A549 (cell line): ENCODE data around the gene ADGRL2. TPM values are rescaled to one million over a fixed set of nuclear protein-coding genes. Genes with fewer than 3 reads are reported as not detected.
A peak's percentile ranks its signal among the peaks of the same experiment; 100 is the strongest.

Experiments used
- ATAC-seq, 2 experiments: fragments of 200-7000 bp in 1 of 2; fragments of >200 bp in 1 of 2; cut with Nextera tagmentation in 1 of 2; cut with Tn5 transposase in 1 of 2; 3 replicates each; pipeline versions ENCODE4 v1.8.0 to v1.9.1; 2018 to 2020; ENCODE audit warnings: mild to moderate bottlenecking in 1 of 2, moderate library complexity in 1 of 2
- CTCF ChIA-PET: fragments of 300-600 bp; sonication (Branson Sonifier 250); formaldehyde crosslinking; extraction: SDS; loops from one replicate; lab custom pipeline; 2021; ENCODE audit warnings: antibody characterized with exemption, inconsistent platforms; lab: Yijun Ruan, JAX
- POLR2A ChIA-PET: fragments of 350-600 bp; formaldehyde crosslinking; extraction: SDS; loops from one replicate; lab custom pipeline; 2021; ENCODE audit warnings: antibody characterized with exemption, inconsistent platforms; lab: Yijun Ruan, JAX
- DNase-seq, 2 experiments: peaks; one replicate each; pipeline versions ENCODE4 v3.0.0 to v3.0.0-alpha.2; 2011 to 2016; ENCODE audit warnings: low read depth in 1 of 2, low spot score in 1 of 2
- FAIRE-seq: peaks from 2 replicates; lab custom pipeline; 2011; peaks lifted over from hg19 to GRCh38; lab: Jason Lieb, UNC
- H3K27ac ChIP-seq, 2 experiments: fragments of >200 bp; sonication (Bioruptor Twin); formaldehyde crosslinking; 3 replicates each; pipeline ENCODE4 v1.5.1; 2016 to 2017
- H3K4me1 ChIP-seq: fragments of >200 bp; sonication (Bioruptor Twin); formaldehyde crosslinking; 3 replicates; pipeline ENCODE4 v1.6.1; 2016
- H3K4me2 ChIP-seq: fragments of >200 bp; sonication (Bioruptor Twin); formaldehyde crosslinking; 3 replicates; pipeline ENCODE4 v1.6.1; 2016
- H3K4me3 ChIP-seq: fragments of >200 bp; sonication (Bioruptor Twin); formaldehyde crosslinking; 3 replicates; pipeline ENCODE4 v1.5.1; 2016
- H3K9me3 ChIP-seq: fragments of >200 bp; sonication (Bioruptor Twin); formaldehyde crosslinking; 3 replicates; pipeline ENCODE4 v1.6.1; 2016
- BHLHE40 ChIP-seq: IDR thresholded peaks from 2 replicates; pipeline ENCODE4 v1.6.1; 2012; ENCODE audit warnings: low read depth, low read length, inconsistent platforms
- CHD2 ChIP-seq: fragments of 150-350 bp; IDR thresholded peaks from 2 replicates; pipeline ENCODE4 v1.6.1; 2014; ENCODE audit warnings: low read length; ENCODE audit not compliant: partially characterized antibody
- CHD4 ChIP-seq: fragments of 200-600 bp; sonication (generic); IDR thresholded peaks from 2 replicates; pipeline ENCODE4 v1.6.1; 2016; ENCODE audit warnings: antibody characterized with exemption, mild to moderate bottlenecking, borderline replicate concordance
- E2F6 ChIP-seq: IDR thresholded peaks from 2 replicates; pipeline ENCODE4 v1.6.1; 2012; ENCODE audit warnings: low read depth, borderline replicate concordance
- EHF ChIP-seq: fragments of 250-450 bp; sonication (Bioruptor Pico); IDR thresholded peaks from 2 replicates; pipeline ENCODE4 v1.5.0; 2020; ENCODE audit warnings: mild to moderate bottlenecking
- EHMT2 ChIP-seq: fragments of 200-600 bp; sonication (generic); IDR thresholded peaks from 2 replicates; pipeline ENCODE4 v1.6.1; 2016; ENCODE audit warnings: antibody characterized with exemption, low read depth, mild to moderate bottlenecking, moderate library complexity
- ELK1 ChIP-seq: fragments of 150-350 bp; IDR thresholded peaks from 2 replicates; pipeline ENCODE4 v1.6.1; 2014; ENCODE audit warnings: low read depth, mild to moderate bottlenecking, low read length
- ESRRA ChIP-seq: fragments of 150-350 bp; IDR thresholded peaks from 2 replicates; pipeline ENCODE4 v1.6.1; 2014; ENCODE audit warnings: mild to moderate bottlenecking, low read length, borderline replicate concordance
- FOSB ChIP-seq: fragments of 250-450 bp; sonication (Bioruptor Pico); IDR thresholded peaks from 2 replicates; pipeline ENCODE4 v1.5.0; 2020; ENCODE audit warnings: mild to moderate bottlenecking, moderate library complexity
- HEYL ChIP-seq: fragments of 250-450 bp; sonication (Bioruptor Pico); IDR thresholded peaks from 2 replicates; pipeline ENCODE4 v1.8.0; 2021; ENCODE audit warnings: mild to moderate bottlenecking, moderate library complexity
- HOXB5 ChIP-seq: fragments of 250-450 bp; sonication (Bioruptor Pico); IDR thresholded peaks from 2 replicates; pipeline ENCODE4 v1.5.0; 2020; ENCODE audit warnings: mild to moderate bottlenecking, moderate library complexity
- JUNB ChIP-seq: fragments of >200 bp; sonication (Bioruptor Twin); formaldehyde crosslinking; IDR thresholded peaks from 2 replicates; pipeline ENCODE4 v1.6.1; 2016
- KDM1A ChIP-seq: fragments of 200-600 bp; sonication (generic); IDR thresholded peaks from 2 replicates; pipeline ENCODE4 v1.6.1; 2016; ENCODE audit warnings: low read depth, mild to moderate bottlenecking
- KDM5A ChIP-seq: fragments of 200-600 bp; sonication (generic); IDR thresholded peaks from 2 replicates; pipeline ENCODE4 v1.6.1; 2016; ENCODE audit warnings: antibody characterized with exemption, mild to moderate bottlenecking
- MAFK ChIP-seq: fragments of 450-650 bp; IDR thresholded peaks from 2 replicates; pipeline ENCODE4 v1.6.1; 2014; ENCODE audit not compliant: partially characterized antibody
- MAZ ChIP-seq: fragments of 150-350 bp; IDR thresholded peaks from 2 replicates; pipeline ENCODE4 v1.6.1; 2014; ENCODE audit warnings: antibody characterized with exemption, low read depth, low read length, borderline replicate concordance
- MYC ChIP-seq: IDR thresholded peaks from 2 replicates; pipeline ENCODE4 v1.6.1; 2012; ENCODE audit warnings: mild to moderate bottlenecking, inconsistent platforms, low read length, improper control_type of control experiment, borderline replicate concordance
- NFE2L2 ChIP-seq: fragments of 150-350 bp; conservative IDR thresholded peaks from 2 replicates; pipeline ENCODE4 v1.6.1; 2014; ENCODE audit warnings: low read length
- PBX3 ChIP-seq: IDR thresholded peaks from 2 replicates; pipeline ENCODE4 v1.6.1; 2012
- POLR2A ChIP-seq: IDR thresholded peaks from 2 replicates; pipeline ENCODE4 v1.6.1; 2012; ENCODE audit warnings: mild to moderate bottlenecking, low read length
- RARB ChIP-seq: fragments of 250-450 bp; sonication (Bioruptor Pico); IDR thresholded peaks from 2 replicates; pipeline ENCODE4 v1.8.0; 2021; ENCODE audit warnings: mild to moderate bottlenecking, moderate library complexity
- RNF2 ChIP-seq: fragments of 200-600 bp; sonication (generic); IDR thresholded peaks from 2 replicates; pipeline ENCODE4 v1.6.1; 2016; ENCODE audit warnings: low read depth, mild to moderate bottlenecking, antibody characterized with exemption, moderate library complexity, borderline replicate concordance
- SREBF2 ChIP-seq: fragments of 450-650 bp; IDR thresholded peaks from 2 replicates; pipeline ENCODE4 v1.6.1; 2014; ENCODE audit warnings: mild to moderate bottlenecking, moderate library complexity
- USF2 ChIP-seq: fragments of 450-650 bp; IDR thresholded peaks from 2 replicates; pipeline ENCODE4 v1.6.1; 2014; ENCODE audit warnings: antibody characterized with exemption
- ZFP36 ChIP-seq: fragments of 450-650 bp; IDR thresholded peaks from 2 replicates; pipeline ENCODE4 v1.6.1; 2014; ENCODE audit warnings: borderline replicate concordance; ENCODE audit not compliant: partially characterized antibody
- ZNF302 ChIP-seq: fragments of 250-450 bp; sonication (Bioruptor Pico); IDR thresholded peaks from 2 replicates; pipeline ENCODE4 v1.9.0; 2021; ENCODE audit warnings: inconsistent platforms, mild to moderate bottlenecking, moderate library complexity
- ZSCAN20 ChIP-seq: fragments of 250-450 bp; sonication (Bioruptor Pico); IDR thresholded peaks from 2 replicates; pipeline ENCODE4 v1.8.0; 2022; ENCODE audit warnings: mild to moderate bottlenecking, moderate library complexity
- WGBS: methylation state at CpG from one replicate; pipeline ENCODE4 v1.1.6; 2017; ENCODE audit errors: missing lambda C conversion rate; 5-methylcytosine and 5-hydroxymethylcytosine counted together
- polyA plus RNA-seq, 4 experiments: library from polyadenylated mRNA; depleted of rRNA in 3 of 4; stranded (reverse); fragments of >200 nt; fragmentation: RNase III in 1 of 4; extraction: RNeasy Plus Mini Kit Qiagen cat#74134 plus additional on column Dnase treatment in 1 of 4; gene quantifications; 2 replicates in 3 of 4; 3 replicates in 1 of 4; pipeline ENCODE4 v1.2.3, GENCODE V29; 2011 to 2017
- TF ChIP-seq, protein P1 (sequence below): fragments of 250-450 bp; sonication (Bioruptor Pico); IDR thresholded peaks from 2 replicates; pipeline ENCODE4 v1.5.0; 2021; ENCODE audit warnings: mild to moderate bottlenecking, moderate library complexity, borderline replicate concordance
- TF ChIP-seq, protein P2 (sequence below): fragments of >200 bp; sonication (Bioruptor Twin); formaldehyde crosslinking; IDR thresholded peaks from 2 replicates; pipeline ENCODE4 v1.6.1; 2016

The ADGRL2 gene
- polyA plus RNA-seq, 2 of the 4 experiments (the other 2 are of a cell fraction): 12.8 to 24.1 TPM

GRCh38 chr1:81813691-81814090 lies 13.0 kb downstream of the ADGRL2 start:
- FAIRE-seq (no peak), ATAC-seq (no peak)
- ChIA-PET CTCF (no interaction called here), POLR2A (interaction anchor here (1.0 kb wide), 1 partner anchor 13 kb away, joined by 4 read pairs; the partner anchor contains the start of gene ADGRL2)
- peak overlapping the region; percentile 85 for H3K4me2 ChIP-seq
- H3K4me3 ChIP-seq: no peak overlapping the region
- peak overlapping the region in 1 of 2 experiments; percentile 41; a peak in 1 of 6 replicates for H3K27ac ChIP-seq
- TF ChIP-seq MAZ (no peak), ZFP36 (no peak), POLR2A (no peak), ESRRA (no peak), USF2 (no peak), ZSCAN20 (CRISPR knock-in tag) (no peak), ZNF302 (CRISPR knock-in tag) (no peak), SREBF2 (no peak), CHD4 (no peak), JUNB (no peak), RNF2 (no peak), E2F6 (no peak), NFE2L2 (no peak), KDM1A (no peak), HEYL (CRISPR knock-in tag) (no peak), EHMT2 (no peak), FOSB (CRISPR knock-in tag) (no peak), MYC (no peak)
- TF ChIP-seq, protein P1, sequence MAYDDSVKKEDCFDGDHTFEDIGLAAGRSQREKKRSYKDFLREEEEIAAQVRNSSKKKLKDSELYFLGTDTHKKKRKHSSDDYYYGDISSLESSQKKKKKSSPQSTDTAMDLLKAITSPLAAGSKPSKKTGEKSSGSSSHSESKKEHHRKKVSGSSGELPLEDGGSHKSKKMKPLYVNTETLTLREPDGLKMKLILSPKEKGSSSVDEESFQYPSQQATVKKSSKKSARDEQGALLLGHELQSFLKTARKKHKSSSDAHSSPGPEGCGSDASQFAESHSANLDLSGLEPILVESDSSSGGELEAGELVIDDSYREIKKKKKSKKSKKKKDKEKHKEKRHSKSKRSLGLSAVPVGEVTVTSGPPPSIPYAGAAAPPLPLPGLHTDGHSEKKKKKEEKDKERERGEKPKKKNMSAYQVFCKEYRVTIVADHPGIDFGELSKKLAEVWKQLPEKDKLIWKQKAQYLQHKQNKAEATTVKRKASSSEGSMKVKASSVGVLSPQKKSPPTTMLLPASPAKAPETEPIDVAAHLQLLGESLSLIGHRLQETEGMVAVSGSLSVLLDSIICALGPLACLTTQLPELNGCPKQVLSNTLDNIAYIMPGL: no peak
- TF ChIP-seq, protein P2, sequence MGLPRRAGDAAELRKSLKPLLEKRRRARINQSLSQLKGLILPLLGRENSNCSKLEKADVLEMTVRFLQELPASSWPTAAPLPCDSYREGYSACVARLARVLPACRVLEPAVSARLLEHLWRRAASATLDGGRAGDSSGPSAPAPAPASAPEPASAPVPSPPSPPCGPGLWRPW: no peak
- TF ChIP-seq, all 56 proteins: peak for 0
- H3K4me1 ChIP-seq: peaks cover 16% of the 10 kb centered on the region; the same call in 2 of the 3 replicates
- no peaks in the 10 kb centered on the region for H3K9me3 ChIP-seq
- no peak for DNase-seq
- WGBS: 37% methylated on average over 2 of the region's 2 CpGs

GRCh38 chr1:81819613-81820012 lies 18.9 kb downstream of the ADGRL2 start:
- Histone ChIP-seq H3K27ac (no peak overlapping the region), H3K4me3 (no peak overlapping the region), H3K4me2 (no peak overlapping the region), H3K9me3 (no peaks in the 10 kb centered on the region), H3K4me1 (no peaks in the 10 kb centered on the region)
- FAIRE-seq: no peak
- no peak for ATAC-seq
- CTCF ChIA-PET: interaction anchor here (1.1 kb wide), 1 partner anchor 270 kb away, joined by 3 read pairs; no protein-coding TSS in a partner anchor
- no peak for DNase-seq
- 78% methylated on average over 4 of the region's 4 CpGs for WGBS
- POLR2A ChIA-PET: no interaction called here
- TF ChIP-seq MYC: no peak
- no peak for TF ChIP-seq EHMT2
- no peak for TF ChIP-seq CHD2
- no peak for TF ChIP-seq MAFK
- no peak for TF ChIP-seq KDM5A
- no peak for TF ChIP-seq RARB (CRISPR knock-in tag)
- TF ChIP-seq MAZ: no peak
- TF ChIP-seq BHLHE40: no peak
- no peak for TF ChIP-seq HOXB5 (CRISPR knock-in tag)
- TF ChIP-seq ELK1: no peak
- TF ChIP-seq, protein P1: no peak
- no peak for TF ChIP-seq POLR2A
- no peak for TF ChIP-seq PBX3
- TF ChIP-seq EHF (CRISPR knock-in tag): no peak
- TF ChIP-seq USF2: no peak
